Measurements from ENCODE around the gene PGP. TPM values are rescaled to one million over a fixed set of nuclear protein-coding genes. Genes with fewer than 3 reads are reported as not detected.

Gene PGP
- total and polyA plus RNA-seq, 4 donors: 3.4 to 9.9 (median 6.3) TPM

DNA sequence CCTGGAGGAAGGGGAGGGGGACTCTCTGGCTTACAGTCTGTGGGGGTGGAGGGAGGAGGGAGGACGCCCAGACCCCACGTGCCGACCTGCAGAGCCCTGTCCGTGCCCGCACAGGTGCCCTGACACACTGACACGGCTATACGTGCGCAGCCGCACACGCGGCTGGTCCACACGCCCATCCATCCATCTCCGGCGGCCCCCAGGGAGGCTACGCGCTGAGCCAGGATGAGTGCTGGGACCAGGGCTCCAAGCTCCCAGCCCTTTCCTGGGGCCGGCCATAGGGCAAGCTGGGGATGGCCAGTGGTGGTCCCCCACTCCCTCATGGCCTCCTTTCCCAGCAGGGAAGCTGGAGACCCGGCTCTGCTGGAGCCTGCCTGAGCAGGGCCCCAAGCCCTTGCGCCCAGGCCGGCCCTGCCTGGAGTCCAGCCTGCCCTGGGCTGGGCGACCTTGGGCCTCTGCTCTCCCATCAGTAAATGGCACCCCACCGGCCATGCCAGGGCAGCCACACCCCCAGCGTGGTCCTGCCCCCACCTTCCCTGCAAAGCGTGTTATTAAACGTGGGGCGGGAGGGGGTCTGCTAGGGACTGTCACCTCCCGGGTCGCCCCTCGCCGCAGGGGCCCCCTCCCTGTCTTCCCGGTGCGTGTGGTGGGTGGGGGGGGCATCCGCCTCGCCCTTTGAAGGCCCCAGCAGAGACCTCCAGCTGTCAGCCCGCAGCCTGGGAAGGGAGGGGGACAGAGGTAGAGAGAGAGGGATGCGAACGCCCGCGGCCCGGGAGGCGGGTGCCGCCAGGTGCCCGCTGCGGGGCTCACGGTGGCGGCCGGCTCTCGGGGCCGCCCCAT, 19.1 kb downstream of the PGP start:
- Histone ChIP-seq H3K9ac (ENCODE audit: low read depth in 1 of 2, low read length in 2 of 2) (no peak overlapping the region), H3K27ac (ENCODE audit: low read depth in 1 of 2, low read length in 2 of 2) (no peak overlapping the region), H3K27me3 (ENCODE audit: control insufficient read depth in 4 of 4, insufficient read depth in 4 of 4, low read length in 3 of 4) (peaks cover 0 to 2% (median 0%) of the 10 kb centered on the region in 4 donors), H3K9me3 (ENCODE audit: control insufficient read depth in 4 of 4, low read length in 3 of 4) (no peaks in the 10 kb centered on the region), H3K4me1 (ENCODE audit: control insufficient read depth in 4 of 4, insufficient read depth in 4 of 4, low read length in 3 of 4) (peaks cover 2 to 11% (median 4%) of the 10 kb centered on the region in 4 donors), H3K36me3 (ENCODE audit: control insufficient read depth in 4 of 4, insufficient read depth in 3 of 4, low read depth in 1 of 4, low read length in 3 of 4) (no peaks in the 10 kb centered on the region), H3K4me3 (ENCODE audit: low read depth in 1 of 3, low read length in 3 of 3) (peak overlapping the region in 1 of 3 donors; percentile 56)
- TF ChIP-seq, protein P1, sequence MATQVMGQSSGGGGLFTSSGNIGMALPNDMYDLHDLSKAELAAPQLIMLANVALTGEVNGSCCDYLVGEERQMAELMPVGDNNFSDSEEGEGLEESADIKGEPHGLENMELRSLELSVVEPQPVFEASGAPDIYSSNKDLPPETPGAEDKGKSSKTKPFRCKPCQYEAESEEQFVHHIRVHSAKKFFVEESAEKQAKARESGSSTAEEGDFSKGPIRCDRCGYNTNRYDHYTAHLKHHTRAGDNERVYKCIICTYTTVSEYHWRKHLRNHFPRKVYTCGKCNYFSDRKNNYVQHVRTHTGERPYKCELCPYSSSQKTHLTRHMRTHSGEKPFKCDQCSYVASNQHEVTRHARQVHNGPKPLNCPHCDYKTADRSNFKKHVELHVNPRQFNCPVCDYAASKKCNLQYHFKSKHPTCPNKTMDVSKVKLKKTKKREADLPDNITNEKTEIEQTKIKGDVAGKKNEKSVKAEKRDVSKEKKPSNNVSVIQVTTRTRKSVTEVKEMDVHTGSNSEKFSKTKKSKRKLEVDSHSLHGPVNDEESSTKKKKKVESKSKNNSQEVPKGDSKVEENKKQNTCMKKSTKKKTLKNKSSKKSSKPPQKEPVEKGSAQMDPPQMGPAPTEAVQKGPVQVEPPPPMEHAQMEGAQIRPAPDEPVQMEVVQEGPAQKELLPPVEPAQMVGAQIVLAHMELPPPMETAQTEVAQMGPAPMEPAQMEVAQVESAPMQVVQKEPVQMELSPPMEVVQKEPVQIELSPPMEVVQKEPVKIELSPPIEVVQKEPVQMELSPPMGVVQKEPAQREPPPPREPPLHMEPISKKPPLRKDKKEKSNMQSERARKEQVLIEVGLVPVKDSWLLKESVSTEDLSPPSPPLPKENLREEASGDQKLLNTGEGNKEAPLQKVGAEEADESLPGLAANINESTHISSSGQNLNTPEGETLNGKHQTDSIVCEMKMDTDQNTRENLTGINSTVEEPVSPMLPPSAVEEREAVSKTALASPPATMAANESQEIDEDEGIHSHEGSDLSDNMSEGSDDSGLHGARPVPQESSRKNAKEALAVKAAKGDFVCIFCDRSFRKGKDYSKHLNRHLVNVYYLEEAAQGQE (IDR thresholded peaks at IDR 0.05): no peak
- TF ChIP-seq, protein P2, sequence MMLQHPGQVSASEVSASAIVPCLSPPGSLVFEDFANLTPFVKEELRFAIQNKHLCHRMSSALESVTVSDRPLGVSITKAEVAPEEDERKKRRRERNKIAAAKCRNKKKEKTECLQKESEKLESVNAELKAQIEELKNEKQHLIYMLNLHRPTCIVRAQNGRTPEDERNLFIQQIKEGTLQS (IDR thresholded peaks at IDR 0.05): no peak
- TF ChIP-seq NR2F2 (IDR thresholded peaks at IDR 0.05): no peak
- TF ChIP-seq, protein P3, sequence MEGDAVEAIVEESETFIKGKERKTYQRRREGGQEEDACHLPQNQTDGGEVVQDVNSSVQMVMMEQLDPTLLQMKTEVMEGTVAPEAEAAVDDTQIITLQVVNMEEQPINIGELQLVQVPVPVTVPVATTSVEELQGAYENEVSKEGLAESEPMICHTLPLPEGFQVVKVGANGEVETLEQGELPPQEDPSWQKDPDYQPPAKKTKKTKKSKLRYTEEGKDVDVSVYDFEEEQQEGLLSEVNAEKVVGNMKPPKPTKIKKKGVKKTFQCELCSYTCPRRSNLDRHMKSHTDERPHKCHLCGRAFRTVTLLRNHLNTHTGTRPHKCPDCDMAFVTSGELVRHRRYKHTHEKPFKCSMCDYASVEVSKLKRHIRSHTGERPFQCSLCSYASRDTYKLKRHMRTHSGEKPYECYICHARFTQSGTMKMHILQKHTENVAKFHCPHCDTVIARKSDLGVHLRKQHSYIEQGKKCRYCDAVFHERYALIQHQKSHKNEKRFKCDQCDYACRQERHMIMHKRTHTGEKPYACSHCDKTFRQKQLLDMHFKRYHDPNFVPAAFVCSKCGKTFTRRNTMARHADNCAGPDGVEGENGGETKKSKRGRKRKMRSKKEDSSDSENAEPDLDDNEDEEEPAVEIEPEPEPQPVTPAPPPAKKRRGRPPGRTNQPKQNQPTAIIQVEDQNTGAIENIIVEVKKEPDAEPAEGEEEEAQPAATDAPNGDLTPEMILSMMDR (IDR thresholded peaks at IDR 0.05; ENCODE audit: low read depth, low read length, missing input control): no peak
- 7% methylated on average over 49 of the region's 49 CpGs for WGBS
- no peak for DNase-seq (ENCODE audit: low spot score)

DNA sequence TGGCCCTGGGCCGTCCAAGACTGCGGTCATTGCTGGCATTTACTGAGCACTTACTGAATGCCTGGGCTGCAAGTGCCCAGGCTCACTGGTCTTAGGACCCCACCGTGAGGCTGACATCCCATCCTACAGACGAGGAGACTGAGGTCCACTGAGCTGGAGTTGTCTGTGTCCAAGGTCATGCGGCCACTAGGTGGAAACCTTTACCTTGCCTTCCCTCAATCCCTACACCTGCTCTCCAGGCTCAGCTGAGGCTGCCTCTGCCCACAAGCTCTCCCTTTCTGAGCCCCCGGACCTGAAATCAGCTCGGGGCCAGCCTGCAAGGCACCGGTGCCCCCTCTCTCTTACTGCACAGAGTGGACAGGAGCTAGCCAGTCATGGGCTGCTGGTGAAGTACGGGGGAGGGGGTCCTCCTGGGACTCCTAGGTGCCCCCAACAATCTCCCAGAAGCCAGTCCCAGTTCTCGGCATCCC, 19.8 kb downstream of the PGP start:
- peaks cover 0 to 2% (median 0%) of the 10 kb centered on the region in 4 donors for H3K27me3 ChIP-seq (ENCODE audit: control insufficient read depth in 4 of 4, insufficient read depth in 4 of 4, low read length in 3 of 4)
- no peak overlapping the region for H3K9ac ChIP-seq (ENCODE audit: low read depth in 1 of 2, low read length in 2 of 2)
- 17% methylated on average over 10 of the region's 10 CpGs for WGBS

More for the DNA sequence above, 19.8 kb downstream of the PGP start:
- no peak overlapping the region for H3K27ac ChIP-seq (ENCODE audit: low read depth in 1 of 2, low read length in 2 of 2)
- H3K4me3 ChIP-seq (ENCODE audit: low read depth in 1 of 3, low read length in 3 of 3): no peak overlapping the region
- no peak for DNase-seq (ENCODE audit: low spot score)
- no peak for TF ChIP-seq SP1 (IDR thresholded peaks at IDR 0.05)
- TF ChIP-seq RAD21 (IDR thresholded peaks at IDR 0.05): peak; percentile 87 to 92
- no peak for TF ChIP-seq YY1 (IDR thresholded peaks at IDR 0.05)
- no peak for TF ChIP-seq NR2F2 (IDR thresholded peaks at IDR 0.05)
- TF ChIP-seq, protein P4, sequence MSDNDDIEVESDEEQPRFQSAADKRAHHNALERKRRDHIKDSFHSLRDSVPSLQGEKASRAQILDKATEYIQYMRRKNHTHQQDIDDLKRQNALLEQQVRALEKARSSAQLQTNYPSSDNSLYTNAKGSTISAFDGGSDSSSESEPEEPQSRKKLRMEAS (IDR thresholded peaks at IDR 0.05): no peak
- no peak for TF ChIP-seq HNF4G (IDR thresholded peaks at IDR 0.05)
- TF ChIP-seq, protein P5, sequence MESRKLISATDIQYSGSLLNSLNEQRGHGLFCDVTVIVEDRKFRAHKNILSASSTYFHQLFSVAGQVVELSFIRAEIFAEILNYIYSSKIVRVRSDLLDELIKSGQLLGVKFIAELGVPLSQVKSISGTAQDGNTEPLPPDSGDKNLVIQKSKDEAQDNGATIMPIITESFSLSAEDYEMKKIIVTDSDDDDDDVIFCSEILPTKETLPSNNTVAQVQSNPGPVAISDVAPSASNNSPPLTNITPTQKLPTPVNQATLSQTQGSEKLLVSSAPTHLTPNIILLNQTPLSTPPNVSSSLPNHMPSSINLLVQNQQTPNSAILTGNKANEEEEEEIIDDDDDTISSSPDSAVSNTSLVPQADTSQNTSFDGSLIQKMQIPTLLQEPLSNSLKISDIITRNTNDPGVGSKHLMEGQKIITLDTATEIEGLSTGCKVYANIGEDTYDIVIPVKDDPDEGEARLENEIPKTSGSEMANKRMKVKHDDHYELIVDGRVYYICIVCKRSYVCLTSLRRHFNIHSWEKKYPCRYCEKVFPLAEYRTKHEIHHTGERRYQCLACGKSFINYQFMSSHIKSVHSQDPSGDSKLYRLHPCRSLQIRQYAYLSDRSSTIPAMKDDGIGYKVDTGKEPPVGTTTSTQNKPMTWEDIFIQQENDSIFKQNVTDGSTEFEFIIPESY (IDR thresholded peaks at IDR 0.05): no peak
- no peak for TF ChIP-seq EGR1 (IDR thresholded peaks at IDR 0.05; ENCODE audit: low read depth in 2 of 2)
- no peak for TF ChIP-seq RXRA (IDR thresholded peaks at IDR 0.05)
- no peak for TF ChIP-seq GABPA (IDR thresholded peaks at IDR 0.05 in 1 of 2, conservative IDR thresholded peaks at IDR 0.05 in 1 of 2)
- TF ChIP-seq, protein P3 (IDR thresholded peaks at IDR 0.05; ENCODE audit: low read depth, low read length, missing input control): peak; percentile 56
- TF ChIP-seq FOXA2 (IDR thresholded peaks at IDR 0.05): no peak
- no peak for TF ChIP-seq HNF4A (conservative IDR thresholded peaks at IDR 0.05)
- H3K4me1 ChIP-seq (ENCODE audit: control insufficient read depth in 4 of 4, insufficient read depth in 4 of 4, low read length in 3 of 4): peaks cover 2 to 11% (median 4%) of the 10 kb centered on the region in 4 donors
- H3K9me3 ChIP-seq (ENCODE audit: control insufficient read depth in 4 of 4, low read length in 3 of 4): no peaks in the 10 kb centered on the region
- no peaks in the 10 kb centered on the region for H3K36me3 ChIP-seq (ENCODE audit: control insufficient read depth in 4 of 4, insufficient read depth in 3 of 4, low read depth in 1 of 4, low read length in 3 of 4)
